Activated gamma-delta T cell (primary cell): ENCODE results near the gene DDX51.

Source experiments
- DNase-seq: peaks from one replicate; lab custom pipeline; 2025; lab: John Stamatoyannopoulos, UW

The DDX51 gene

GRCh38 chr12:132179431-132180362 lies 35.6 kb upstream of the DDX51 start:
- DNase-seq: no peak

DNA sequence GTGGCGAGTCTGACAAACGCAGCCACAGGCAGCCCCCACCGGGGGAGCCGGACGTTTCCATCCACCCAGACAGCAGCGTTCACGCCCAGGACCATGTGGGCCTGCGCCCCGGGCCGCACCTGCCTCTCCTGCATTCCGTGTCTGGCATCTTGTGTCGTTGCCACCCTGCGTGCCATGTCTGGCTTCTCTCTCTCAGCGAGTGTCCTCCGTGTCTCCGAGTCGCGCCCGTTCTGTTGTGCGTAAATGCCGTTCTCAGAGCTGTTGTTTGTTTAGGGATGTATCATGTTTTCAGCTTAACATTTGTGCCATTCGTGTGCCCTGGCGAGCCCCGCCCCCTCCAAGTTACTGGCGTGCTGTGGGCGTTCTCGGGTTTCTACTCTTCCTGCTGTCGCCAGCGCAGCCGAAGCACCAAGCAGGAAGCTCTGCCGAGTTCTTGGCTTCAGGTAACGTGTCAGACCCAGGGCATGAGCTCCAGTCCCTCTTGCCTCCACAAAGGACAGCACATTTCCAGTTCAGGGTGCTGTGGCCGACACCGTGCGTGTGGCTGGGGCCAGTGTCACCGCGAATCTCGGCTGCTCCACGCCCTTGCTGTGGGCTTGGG lies 34.8 kb upstream of the DDX51 start:
- no peak for DNase-seq

DNA sequence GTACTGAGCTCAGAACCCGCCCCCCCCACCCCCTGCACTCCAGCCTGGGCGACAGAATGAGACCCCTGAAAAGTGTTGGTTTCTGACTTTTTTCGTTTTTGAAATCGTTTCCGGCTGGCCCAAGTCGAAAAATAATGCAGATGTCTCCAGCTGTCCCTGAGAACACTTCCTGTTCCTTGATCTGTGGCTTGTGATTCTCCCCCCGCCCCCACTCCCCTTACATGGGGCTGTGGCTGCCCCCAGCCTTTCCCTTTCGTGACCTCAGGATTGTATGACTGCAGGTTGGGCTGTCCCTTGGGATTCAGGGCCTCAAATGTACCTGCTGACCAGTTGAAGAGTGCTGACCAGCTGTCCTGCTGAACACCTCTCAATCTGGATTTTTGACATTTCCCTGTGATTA lies 34.2 kb upstream of the DDX51 start:
- no peak for DNase-seq

DNA sequence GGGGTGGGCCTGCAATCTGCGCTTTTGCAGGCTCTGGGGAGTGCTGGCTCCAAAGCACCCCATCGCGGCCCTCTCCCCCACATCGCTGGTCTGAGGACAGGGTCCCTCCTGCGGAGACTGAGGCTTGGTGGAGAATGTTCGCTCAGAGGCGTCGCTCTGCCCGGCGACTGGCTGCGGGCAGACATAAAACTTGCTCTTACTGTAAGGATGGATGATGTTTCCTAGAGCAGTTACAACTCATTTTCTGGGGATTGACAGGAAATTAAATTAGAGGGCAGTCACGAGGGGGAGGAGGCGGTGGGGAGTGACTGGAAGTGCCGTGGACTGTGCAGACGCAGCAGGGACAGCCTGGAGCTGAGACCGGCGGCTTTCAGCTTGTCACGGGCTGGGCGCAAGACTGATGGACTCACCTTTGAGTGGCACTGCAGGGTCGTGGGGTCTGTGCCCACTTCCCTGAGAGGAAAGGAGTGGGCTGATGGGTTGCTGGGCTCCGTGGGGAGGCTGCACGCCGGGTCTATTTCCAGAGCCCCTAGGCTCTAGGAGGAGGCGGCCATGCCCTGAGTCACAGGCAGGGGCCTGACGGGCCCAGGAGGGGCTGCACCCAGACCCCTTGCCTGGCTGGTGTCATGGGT lies 32.9 kb upstream of the DDX51 start:
- DNase-seq: no peak

DNA sequence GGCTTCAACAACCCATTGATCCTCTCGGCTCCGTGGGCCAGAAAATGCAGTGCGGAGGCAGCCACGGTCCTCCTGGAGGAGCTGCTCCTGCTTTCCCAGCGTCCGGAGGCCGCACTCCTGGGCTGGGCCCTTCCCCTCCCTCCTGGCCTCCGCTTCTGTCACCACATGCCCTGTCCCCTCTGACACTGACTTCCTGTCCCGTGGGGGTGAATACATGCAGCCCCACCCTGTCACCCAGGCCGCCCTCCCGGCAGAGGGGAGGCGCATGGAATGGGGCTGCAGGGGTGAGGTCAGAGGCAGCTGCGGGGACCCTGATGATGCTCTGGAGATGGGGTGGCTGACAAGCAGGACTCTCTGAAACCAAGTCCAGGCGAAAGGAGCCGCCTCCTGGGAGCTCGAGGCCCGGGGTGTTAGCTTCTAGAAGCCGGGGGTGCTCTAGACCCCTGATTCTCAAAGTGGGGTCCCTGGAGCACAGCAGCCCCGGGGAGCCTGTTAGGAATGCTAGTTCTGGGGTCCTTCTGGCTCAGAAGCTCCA lies 32.3 kb upstream of the DDX51 start:
- DNase-seq: no peak

- DNase-seq: no peak
These were observed 31.6 kb upstream of the DDX51 start for GRCh38 chr12:132175496-132176384.

- DNase-seq: no peak
These were observed 30.8 kb upstream of the DDX51 start for GRCh38 chr12:132174839-132175490.

- no peak for DNase-seq
These were observed 30.1 kb upstream of the DDX51 start for GRCh38 chr12:132174015-132174838.

DNA sequence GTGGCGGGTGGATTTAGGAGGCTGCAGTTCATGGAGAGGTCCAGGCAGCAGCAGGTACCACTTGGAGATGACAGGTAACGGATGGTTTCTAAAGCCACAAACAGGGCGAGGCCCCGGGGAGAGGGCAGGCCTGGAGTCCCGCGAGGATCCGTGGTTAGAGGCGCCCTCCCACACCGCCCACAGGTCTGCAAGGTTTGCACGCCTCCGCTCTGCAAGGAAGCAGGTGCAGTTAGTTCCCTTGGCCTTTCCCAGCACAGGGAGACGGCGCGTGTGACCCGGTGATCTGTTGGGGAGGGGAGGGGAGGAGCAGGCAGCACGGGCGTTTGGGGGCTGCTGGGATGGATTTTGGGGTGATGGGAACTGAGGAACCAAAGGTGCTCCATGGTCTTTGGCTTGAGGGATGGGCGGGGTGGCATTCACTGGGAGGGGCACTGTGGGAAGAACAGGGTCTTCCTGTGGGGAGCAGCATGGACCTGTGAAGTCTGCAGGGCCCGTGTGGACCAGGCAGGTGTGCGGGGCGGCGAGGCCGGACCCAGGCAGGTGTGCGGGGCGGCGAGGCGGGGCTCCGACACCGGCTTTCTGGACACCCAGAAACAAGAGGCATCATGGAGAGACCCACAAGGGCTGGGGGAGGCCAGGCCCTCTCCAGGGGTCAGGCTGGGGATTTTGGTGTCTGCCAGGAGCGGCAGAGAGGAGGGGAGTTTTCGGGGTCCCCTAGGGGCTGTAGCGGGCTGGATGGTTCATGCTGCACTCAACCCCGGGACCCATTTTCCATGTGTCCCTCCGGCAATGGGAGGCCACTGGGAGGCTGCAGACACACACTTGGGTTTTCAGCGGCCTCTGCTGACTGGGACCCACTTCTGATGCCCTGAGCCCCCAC lies 29.3 kb upstream of the DDX51 start:
- DNase-seq: no peak

GRCh38 chr12:132172619-132173018 lies 28.5 kb upstream of the DDX51 start:
- DNase-seq: no peak

DNA sequence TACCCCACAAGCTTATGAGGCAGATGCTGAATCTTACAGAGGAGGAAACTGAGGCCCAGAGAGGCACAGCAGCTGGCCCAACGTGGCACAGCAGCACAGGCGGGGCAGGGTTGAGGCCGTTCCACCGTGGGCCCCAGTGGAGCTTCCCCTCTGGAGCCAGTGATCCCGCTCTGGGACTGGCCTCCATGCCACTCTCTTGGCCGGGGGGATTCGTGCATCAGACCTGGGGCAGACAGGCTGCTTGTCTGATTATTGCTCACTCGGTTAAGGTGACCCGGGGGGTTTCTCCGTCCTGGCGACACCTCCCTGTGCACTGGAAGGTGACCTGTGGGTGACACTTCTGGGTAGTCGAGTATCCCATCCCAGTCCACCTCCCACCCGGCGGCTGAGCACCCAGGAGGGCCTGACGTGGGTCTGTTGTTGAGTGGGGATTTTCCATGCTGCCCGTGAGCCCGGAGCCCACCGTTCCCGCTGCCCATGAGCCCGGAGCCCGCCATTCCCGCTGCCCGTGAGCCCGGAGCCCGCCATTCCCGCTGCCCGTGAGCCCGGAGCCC lies 27.9 kb upstream of the DDX51 start:
- DNase-seq: no peak

- no peak for DNase-seq
These were observed 27.3 kb upstream of the DDX51 start for GRCh38 chr12:132171293-132171967.

DNA sequence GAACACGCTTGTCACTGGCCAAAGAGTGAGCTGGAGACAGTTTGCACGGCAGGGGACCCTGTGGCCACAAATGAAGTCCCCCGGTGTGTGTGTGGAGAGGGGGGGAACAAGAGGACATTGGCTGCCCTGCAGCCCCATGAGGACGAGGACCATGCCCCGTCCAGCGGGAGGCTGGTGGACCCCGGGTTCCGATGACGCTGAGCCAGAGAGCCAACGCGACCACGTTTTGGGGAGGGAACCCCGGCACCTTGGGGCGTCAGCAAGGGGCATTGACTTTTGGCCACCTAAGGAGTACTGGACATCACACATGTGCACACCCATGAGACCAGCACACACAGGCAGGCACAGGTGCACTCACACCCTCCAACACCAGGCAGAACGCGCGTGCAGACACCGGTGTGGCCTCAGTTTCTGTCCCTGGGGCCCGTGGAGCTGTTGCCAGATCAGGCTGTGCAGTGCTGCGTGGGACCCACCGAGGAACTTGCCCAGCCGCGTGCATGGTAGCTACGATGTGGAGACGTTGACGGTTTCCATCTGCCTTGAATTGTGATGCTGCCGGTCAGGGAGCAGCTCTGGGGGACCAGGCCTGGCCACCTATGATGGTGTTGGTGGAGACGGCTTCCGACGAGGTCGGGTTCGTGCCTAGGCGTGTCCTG lies 26.6 kb upstream of the DDX51 start:
- DNase-seq: no peak

GRCh38 chr12:132170094-132170636 lies 26.0 kb upstream of the DDX51 start:
- DNase-seq: no peak

GRCh38 chr12:132169376-132169775 lies 25.3 kb upstream of the DDX51 start:
- DNase-seq: no peak

- DNase-seq: no peak
These were observed 24.4 kb upstream of the DDX51 start for GRCh38 chr12:132168311-132169031.
